K562 (cell line): ENCODE data around the gene ORC3. TPM values are rescaled to one million over a fixed set of nuclear protein-coding genes. Genes with fewer than 3 reads are reported as not detected.

Experiments used
- ARHGAP35 ChIP-seq: fragments of 450-650 bp; IDR thresholded peaks from 2 replicates; pipeline ENCODE4 v1.6.1; 2018; ENCODE audit not compliant: partially characterized antibody
- CHD4 ChIP-seq: fragments of 200-600 bp; sonication (generic); IDR thresholded peaks from 3 replicates; pipeline ENCODE4 v1.6.1; 2012; ENCODE audit warnings: low read depth, mild to moderate bottlenecking, mixed read lengths, low read length, inconsistent platforms; ENCODE audit not compliant: insufficient read depth, insufficient replicate concordance, poor library complexity, severe bottlenecking
- CXXC5 ChIP-seq: fragments of 250-450 bp; sonication (Bioruptor Pico); IDR thresholded peaks from 2 replicates; pipeline ENCODE4 v1.8.0; 2022; ENCODE audit warnings: inconsistent platforms, mild to moderate bottlenecking, moderate library complexity
- DNMT1 ChIP-seq: fragments of 450-650 bp; IDR thresholded peaks from 2 replicates; pipeline ENCODE4 v1.6.1; 2016; ENCODE audit warnings: antibody characterized with exemption, mild to moderate bottlenecking
- FOXK1 ChIP-seq: sonication (generic); formaldehyde crosslinking; IDR thresholded peaks from 2 replicates; pipeline ENCODE4 v1.8.0; 2022; ENCODE audit warnings: missing genetic modification reagents, mild to moderate bottlenecking, borderline replicate concordance
- NR3C1 ChIP-seq: sonication (generic); formaldehyde crosslinking; IDR thresholded peaks from 2 replicates; pipeline ENCODE4 v1.8.1; 2022; ENCODE audit warnings: missing genetic modification reagents
- PHB2 ChIP-seq: fragments of 450-650 bp; IDR thresholded peaks from 2 replicates; pipeline ENCODE4 v1.6.1; 2017; ENCODE audit warnings: low read depth
- PHF21A ChIP-seq: fragments of 450-650 bp; IDR thresholded peaks from 2 replicates; pipeline ENCODE4 v1.6.1; 2017; ENCODE audit warnings: low read depth, borderline replicate concordance
- PTBP1 ChIP-seq: fragments of 200-400 bp; formaldehyde crosslinking; IDR thresholded peaks from 2 replicates; pipeline ENCODE4 v1.6.1; 2017; ENCODE audit warnings: low read depth, low read length
- RCOR1 ChIP-seq, 2 experiments: IDR thresholded peaks; 2 replicates each; pipeline ENCODE4 v1.6.1; 2012; ENCODE audit warnings: low read depth in 2 of 2, low read length in 2 of 2, borderline replicate concordance in 1 of 2, improper control_type of control experiment in 1 of 2
- SFPQ ChIP-seq: fragments of 200-400 bp; formaldehyde crosslinking; IDR thresholded peaks from 2 replicates; pipeline ENCODE4 v1.6.1; 2017; ENCODE audit warnings: mild to moderate bottlenecking, low read depth, low read length, moderate library complexity
- SNAPC5 ChIP-seq: fragments of 250-450 bp; sonication (Bioruptor Pico); IDR thresholded peaks from 2 replicates; pipeline ENCODE4 v1.8.0; 2021; ENCODE audit warnings: moderate library complexity, mild to moderate bottlenecking, inconsistent platforms
- USF2 ChIP-seq: sonication (generic); formaldehyde crosslinking; IDR thresholded peaks from 2 replicates; pipeline ENCODE4 v1.5.0; 2020; ENCODE audit warnings: missing genetic modification reagents
- ZFPM2 ChIP-seq: fragments of 250-450 bp; sonication (Bioruptor Pico); IDR thresholded peaks from 2 replicates; pipeline ENCODE4 v1.5.1; 2022; ENCODE audit warnings: mild to moderate bottlenecking
- ZNF174 ChIP-seq: fragments of 250-450 bp; sonication (Bioruptor Pico); IDR thresholded peaks from 2 replicates; pipeline ENCODE4 v1.4.0; 2020; ENCODE audit warnings: mild to moderate bottlenecking
- polyA plus RNA-seq, 8 experiments: library from polyadenylated mRNA; depleted of rRNA in 4 of 8; stranded (reverse) in 5 of 8; unstranded in 3 of 8; fragments of >200 nt; fragmentation: Nextera tagmentation in 2 of 8; fragmentation: Illumina TruSeq in 1 of 8; extraction: Ambion mirVana in 2 of 8; extraction: Trizol in 1 of 8; gene quantifications; 2 replicates each; pipeline versions ENCODE4 v1.2.1 to v1.2.3, GENCODE V29; 2011 to 2014; ENCODE audit warnings: inconsistent platforms in 1 of 8, missing spikeins in 1 of 8
- total RNA-seq, 7 experiments: library from RNA; depleted of rRNA in 6 of 7; stranded (reverse); fragments of >200 nt in 6 of 7; fragmentation: Illumina TruSeq in 2 of 7; extraction: Trizol in 2 of 7; gene quantifications; 2 replicates each; pipeline versions ENCODE4 v1.2.1 to v1.2.3, GENCODE V29; 2011 to 2021; ENCODE audit warnings: low replicate concordance in 1 of 7
- TF ChIP-seq, protein P1 (sequence below): fragments of 450-650 bp; formaldehyde crosslinking; IDR thresholded peaks from 2 replicates; pipeline ENCODE4 v1.4.0; 2020; ENCODE audit warnings: mild to moderate bottlenecking, moderate library complexity
- TF ChIP-seq, protein P2 (sequence below): sonication (generic); formaldehyde crosslinking; IDR thresholded peaks from 2 replicates; pipeline ENCODE4 v1.8.0; 2022; ENCODE audit warnings: mild to moderate bottlenecking, missing genetic modification reagents

Gene ORC3
- total and polyA plus RNA-seq, 9 of the 15 experiments (the other 6 are each of a cell fraction or from before 2014, with no cell fraction given), result 28.8 to 159 (median 74.8) TPM

- TF ChIP-seq SNAPC5 (CRISPR knock-in tag) (no peak), ARHGAP35 (no peak), USF2 (no peak), RCOR1 (IDR thresholded peaks at IDR 0.05; ENCODE audit: borderline replicate concordance in 1 of 2, low read depth in 2 of 2, low read length in 2 of 2) (0 out of 4 replicates have a peak, but pooled peaks of 1 of the 2 experiments have one; percentile 6), CXXC5 (CRISPR knock-in tag) (peak; percentile 87), SFPQ (no peak), PHF21A (no peak), NR3C1 (CRISPR knock-in tag) (0 out of 2 replicates have a peak, but pooled peaks have one; percentile 43), FOXK1 (no peak), DNMT1 (no peak), PTBP1 (no peak), ZFPM2 (CRISPR knock-in tag) (no peak), CHD4 (no peak), ZNF174 (CRISPR knock-in tag) (no peak), PHB2 (no peak)
- TF ChIP-seq, protein P1, sequence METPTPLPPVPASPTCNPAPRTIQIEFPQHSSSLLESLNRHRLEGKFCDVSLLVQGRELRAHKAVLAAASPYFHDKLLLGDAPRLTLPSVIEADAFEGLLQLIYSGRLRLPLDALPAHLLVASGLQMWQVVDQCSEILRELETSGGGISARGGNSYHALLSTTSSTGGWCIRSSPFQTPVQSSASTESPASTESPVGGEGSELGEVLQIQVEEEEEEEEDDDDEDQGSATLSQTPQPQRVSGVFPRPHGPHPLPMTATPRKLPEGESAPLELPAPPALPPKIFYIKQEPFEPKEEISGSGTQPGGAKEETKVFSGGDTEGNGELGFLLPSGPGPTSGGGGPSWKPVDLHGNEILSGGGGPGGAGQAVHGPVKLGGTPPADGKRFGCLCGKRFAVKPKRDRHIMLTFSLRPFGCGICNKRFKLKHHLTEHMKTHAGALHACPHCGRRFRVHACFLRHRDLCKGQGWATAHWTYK, result no peak
- TF ChIP-seq, protein P2, sequence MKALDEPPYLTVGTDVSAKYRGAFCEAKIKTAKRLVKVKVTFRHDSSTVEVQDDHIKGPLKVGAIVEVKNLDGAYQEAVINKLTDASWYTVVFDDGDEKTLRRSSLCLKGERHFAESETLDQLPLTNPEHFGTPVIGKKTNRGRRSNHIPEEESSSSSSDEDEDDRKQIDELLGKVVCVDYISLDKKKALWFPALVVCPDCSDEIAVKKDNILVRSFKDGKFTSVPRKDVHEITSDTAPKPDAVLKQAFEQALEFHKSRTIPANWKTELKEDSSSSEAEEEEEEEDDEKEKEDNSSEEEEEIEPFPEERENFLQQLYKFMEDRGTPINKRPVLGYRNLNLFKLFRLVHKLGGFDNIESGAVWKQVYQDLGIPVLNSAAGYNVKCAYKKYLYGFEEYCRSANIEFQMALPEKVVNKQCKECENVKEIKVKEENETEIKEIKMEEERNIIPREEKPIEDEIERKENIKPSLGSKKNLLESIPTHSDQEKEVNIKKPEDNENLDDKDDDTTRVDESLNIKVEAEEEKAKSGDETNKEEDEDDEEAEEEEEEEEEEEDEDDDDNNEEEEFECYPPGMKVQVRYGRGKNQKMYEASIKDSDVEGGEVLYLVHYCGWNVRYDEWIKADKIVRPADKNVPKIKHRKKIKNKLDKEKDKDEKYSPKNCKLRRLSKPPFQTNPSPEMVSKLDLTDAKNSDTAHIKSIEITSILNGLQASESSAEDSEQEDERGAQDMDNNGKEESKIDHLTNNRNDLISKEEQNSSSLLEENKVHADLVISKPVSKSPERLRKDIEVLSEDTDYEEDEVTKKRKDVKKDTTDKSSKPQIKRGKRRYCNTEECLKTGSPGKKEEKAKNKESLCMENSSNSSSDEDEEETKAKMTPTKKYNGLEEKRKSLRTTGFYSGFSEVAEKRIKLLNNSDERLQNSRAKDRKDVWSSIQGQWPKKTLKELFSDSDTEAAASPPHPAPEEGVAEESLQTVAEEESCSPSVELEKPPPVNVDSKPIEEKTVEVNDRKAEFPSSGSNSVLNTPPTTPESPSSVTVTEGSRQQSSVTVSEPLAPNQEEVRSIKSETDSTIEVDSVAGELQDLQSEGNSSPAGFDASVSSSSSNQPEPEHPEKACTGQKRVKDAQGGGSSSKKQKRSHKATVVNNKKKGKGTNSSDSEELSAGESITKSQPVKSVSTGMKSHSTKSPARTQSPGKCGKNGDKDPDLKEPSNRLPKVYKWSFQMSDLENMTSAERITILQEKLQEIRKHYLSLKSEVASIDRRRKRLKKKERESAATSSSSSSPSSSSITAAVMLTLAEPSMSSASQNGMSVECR (CRISPR knock-in tag), result peak; percentile 59
These were observed 112.0 kb downstream of the ORC3 start, which contains the start of gene AKIRIN2 (continued) for GRCh38 chr6:87701676-87702588.
